ENCODE measurements around the gene PDIK1L. TPM values are rescaled to one million over a fixed set of nuclear protein-coding genes. Genes with fewer than 3 reads are reported as not detected.

The PDIK1L gene
- polyA plus RNA-seq, 3 donors: 1.2 to 2.5 (median 2.3) TPM

DNA sequence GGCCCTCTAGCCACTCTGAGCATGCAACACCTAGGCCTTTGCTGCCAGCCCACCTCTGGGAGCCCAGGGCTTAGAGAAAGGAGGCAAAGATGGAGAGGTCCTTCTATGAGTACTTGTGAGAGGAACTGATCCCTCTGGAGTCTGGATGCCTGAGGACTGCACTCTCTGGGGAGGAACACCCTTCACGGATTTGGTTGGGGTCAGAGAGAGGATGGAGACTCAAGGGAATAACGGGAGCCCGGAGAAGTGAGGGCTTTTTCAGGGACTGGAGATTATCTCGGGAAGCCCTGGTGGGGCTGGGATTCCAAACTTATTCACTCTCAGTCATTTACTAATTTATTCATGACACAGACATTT lies 57.6 kb downstream of the PDIK1L start:
- H3K4me2 ChIP-seq (replicated peaks; ENCODE audit: extremely low read depth, low read length, poor library complexity, severe bottlenecking): peak overlapping the region; percentile 95
- H3K36me3 ChIP-seq (replicated peaks in 1 of 2; ENCODE audit: control insufficient read depth in 1 of 2, insufficient read depth in 2 of 2, low read length in 2 of 2): no peaks in the 10 kb centered on the region
- Mint-ChIP-seq H3K27ac (peak overlapping the region in 1 of 7 donors; percentile 41), H3K27me3 (ENCODE audit: low read depth in 3 of 3) (peaks cover 10 to 19% (median 17%) of the 10 kb centered on the region in 3 donors), H3K4me1 (peaks cover 18% of the 10 kb centered on the region), H3K4me3 (peak overlapping the region; percentile 4 to 89), H3K36me3 (peaks cover 0 to 3% of the 10 kb centered on the region in 2 donors), H3K9me3 (peaks cover 0 to 2% (median 0%) of the 10 kb centered on the region in 7 donors)
- peak overlapping the region; percentile 99 for H2AFZ ChIP-seq (ENCODE audit: insufficient read depth, low read depth, low read length, poor library complexity, severe bottlenecking)
- no peaks in the 10 kb centered on the region for H4K20me1 ChIP-seq (ENCODE audit: insufficient read depth, low read length)
- no peaks in the 10 kb centered on the region for H3K9me3 ChIP-seq (replicated peaks in 1 of 2; ENCODE audit: control insufficient read depth in 1 of 2, insufficient read depth in 1 of 2, low read length in 2 of 2)
- H3K4me3 ChIP-seq (replicated peaks in 1 of 3; ENCODE audit: low read depth in 2 of 3, low read length in 3 of 3): peak overlapping the region in 1 of 3 experiments; percentile 93
- H3K79me2 ChIP-seq (ENCODE audit: insufficient read depth, low read length): peaks cover 12% of the 10 kb centered on the region
- no peak overlapping the region for H3K27ac ChIP-seq (ENCODE audit: low read depth in 1 of 2, low read length in 2 of 2)
- TF ChIP-seq, protein P1, sequence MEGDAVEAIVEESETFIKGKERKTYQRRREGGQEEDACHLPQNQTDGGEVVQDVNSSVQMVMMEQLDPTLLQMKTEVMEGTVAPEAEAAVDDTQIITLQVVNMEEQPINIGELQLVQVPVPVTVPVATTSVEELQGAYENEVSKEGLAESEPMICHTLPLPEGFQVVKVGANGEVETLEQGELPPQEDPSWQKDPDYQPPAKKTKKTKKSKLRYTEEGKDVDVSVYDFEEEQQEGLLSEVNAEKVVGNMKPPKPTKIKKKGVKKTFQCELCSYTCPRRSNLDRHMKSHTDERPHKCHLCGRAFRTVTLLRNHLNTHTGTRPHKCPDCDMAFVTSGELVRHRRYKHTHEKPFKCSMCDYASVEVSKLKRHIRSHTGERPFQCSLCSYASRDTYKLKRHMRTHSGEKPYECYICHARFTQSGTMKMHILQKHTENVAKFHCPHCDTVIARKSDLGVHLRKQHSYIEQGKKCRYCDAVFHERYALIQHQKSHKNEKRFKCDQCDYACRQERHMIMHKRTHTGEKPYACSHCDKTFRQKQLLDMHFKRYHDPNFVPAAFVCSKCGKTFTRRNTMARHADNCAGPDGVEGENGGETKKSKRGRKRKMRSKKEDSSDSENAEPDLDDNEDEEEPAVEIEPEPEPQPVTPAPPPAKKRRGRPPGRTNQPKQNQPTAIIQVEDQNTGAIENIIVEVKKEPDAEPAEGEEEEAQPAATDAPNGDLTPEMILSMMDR (IDR thresholded peaks at IDR 0.05): no peak
- intact Hi-C loops (cut with micrococcal nuclease): loop anchor here (2.0 to 5.0 kb wide), 3 partner anchors 63 to 153 kb away; partner anchors contain the start of gene CEP85 (in 1 of the 2)
- peaks cover 0 to 12% of the 10 kb centered on the region in 2 donors for H3K27me3 ChIP-seq (ENCODE audit: control insufficient read depth in 2 of 2, insufficient read depth in 2 of 2, low read length in 2 of 2)
- WGBS (ENCODE audit: insufficient coverage): 100% methylated on average over 3 of the region's 4 CpGs
- H3K9ac ChIP-seq (ENCODE audit: insufficient read depth, low read length, poor library complexity, severe bottlenecking): peak overlapping the region; percentile 81
- DNase-seq: no peak
- H3K4me1 ChIP-seq (ENCODE audit: control insufficient read depth in 1 of 2, insufficient read depth in 2 of 2, low read length in 2 of 2): peaks cover 19 to 26% of the 10 kb centered on the region in 2 donors

DNA sequence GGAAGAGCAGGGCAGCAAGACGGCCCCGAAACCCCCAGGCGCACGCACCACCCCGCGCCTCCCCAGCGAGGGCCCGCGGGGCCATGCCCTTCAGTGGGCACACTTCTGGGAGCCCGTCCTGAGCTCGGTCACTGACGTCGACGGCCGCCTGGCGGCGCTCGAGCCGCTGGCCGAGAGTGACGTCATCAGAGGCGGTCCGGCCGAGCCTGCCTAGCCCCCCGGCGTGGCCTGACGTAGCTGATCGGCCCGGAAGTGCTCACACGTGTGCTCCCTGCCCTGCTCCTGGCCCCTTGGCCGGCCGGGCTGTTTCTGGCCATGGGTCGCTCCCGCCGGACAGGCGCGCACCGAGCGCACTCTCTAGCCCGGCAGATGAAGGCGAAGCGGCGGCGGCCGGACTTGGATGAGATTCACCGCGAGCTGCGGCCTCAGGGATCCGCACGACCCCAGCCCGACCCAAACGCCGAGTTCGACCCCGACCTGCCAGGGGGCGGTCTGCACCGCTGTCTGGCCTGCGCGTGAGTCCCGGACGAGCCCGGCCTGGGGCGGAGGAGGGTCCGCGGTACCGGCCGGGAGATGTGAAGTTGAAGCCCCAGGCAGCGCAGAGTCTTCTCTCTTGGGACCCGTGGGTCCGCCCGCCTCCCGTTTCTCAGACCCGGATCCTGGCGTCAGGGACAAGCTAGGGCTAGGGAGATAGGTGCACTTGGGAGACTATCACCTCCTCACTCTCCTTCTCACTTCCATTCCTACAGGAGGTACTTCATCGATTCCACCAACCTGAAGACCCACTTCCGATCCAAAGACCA lies 58.2 kb downstream of the PDIK1L start, which contains the start of gene ZNF593:
ZNF593 (plus strand) TSS at position 240 of the 803 bp plus-strand sequence; CDS start at position 316, 76 bp downstream.
- DNase-seq: peak; percentile 89 to 95 (median 94)
- no peaks in the 10 kb centered on the region for H4K20me1 ChIP-seq (ENCODE audit: insufficient read depth, low read length)
- no peaks in the 10 kb centered on the region for H3K9me3 ChIP-seq (replicated peaks in 1 of 2; ENCODE audit: control insufficient read depth in 1 of 2, insufficient read depth in 1 of 2, low read length in 2 of 2)
- no peaks in the 10 kb centered on the region for H3K36me3 ChIP-seq (replicated peaks in 1 of 2; ENCODE audit: control insufficient read depth in 1 of 2, insufficient read depth in 2 of 2, low read length in 2 of 2)
- peaks cover 0 to 6% of the 10 kb centered on the region in 2 donors for H3K27me3 ChIP-seq (ENCODE audit: control insufficient read depth in 2 of 2, insufficient read depth in 2 of 2, low read length in 2 of 2)
- intact Hi-C loops (cut with micrococcal nuclease): loop anchor here (2.0 to 5.0 kb wide), 3 partner anchors 62 to 152 kb away; partner anchors contain the start of gene CEP85 (in 1 of the 2)
- peak within 1 kb of the TSS; percentile 99 for H2AFZ ChIP-seq (ENCODE audit: insufficient read depth, low read depth, low read length, poor library complexity, severe bottlenecking)
- peak within 1 kb of the TSS; percentile 81 for H3K9ac ChIP-seq (ENCODE audit: insufficient read depth, low read length, poor library complexity, severe bottlenecking)
- H3K4me3 Mint-ChIP-seq: peak within 1 kb of the TSS; percentile 89 to 90
- under 1% methylated on average over 67 of the region's 76 CpGs for WGBS (ENCODE audit: insufficient coverage)
- TF ChIP-seq, protein P1 (IDR thresholded peaks at IDR 0.05): peak; percentile 90
- H3K36me3 Mint-ChIP-seq: peaks cover 0 to 3% of the 10 kb centered on the region in 2 donors
- H3K4me3 ChIP-seq (replicated peaks in 1 of 3; ENCODE audit: low read depth in 2 of 3, low read length in 3 of 3): peak within 1 kb of the TSS; percentile 59 to 93 (median 68)
- peaks cover 14 to 19% of the 10 kb centered on the region in 2 donors for H3K4me1 ChIP-seq (ENCODE audit: control insufficient read depth in 1 of 2, insufficient read depth in 2 of 2, low read length in 2 of 2)
- peak within 1 kb of the TSS; percentile 95 for H3K4me2 ChIP-seq (replicated peaks; ENCODE audit: extremely low read depth, low read length, poor library complexity, severe bottlenecking)
- H3K27ac Mint-ChIP-seq: peak within 1 kb of the TSS; percentile 59 to 94 (median 88)
- H3K4me1 Mint-ChIP-seq: peaks cover 13% of the 10 kb centered on the region
- H3K9me3 Mint-ChIP-seq: peaks cover 0 to 2% (median 0%) of the 10 kb centered on the region in 7 donors
- peaks cover 12% of the 10 kb centered on the region for H3K79me2 ChIP-seq (ENCODE audit: insufficient read depth, low read length)
- peak within 1 kb of the TSS in 1 of 2 donors; percentile 81 for H3K27ac ChIP-seq (ENCODE audit: low read depth in 1 of 2, low read length in 2 of 2)
- peaks cover 8 to 13% (median 11%) of the 10 kb centered on the region in 3 donors for H3K27me3 Mint-ChIP-seq (ENCODE audit: low read depth in 3 of 3)

All from CD14-positive monocyte (primary cell).